COR-L47 (cell line): ENCODE measurements around the gene KCNT1.

Experiments used
- DNase-seq: peaks from one replicate; lab custom pipeline; 2025; lab: John Stamatoyannopoulos, UW

KCNT1 gene

DNA sequence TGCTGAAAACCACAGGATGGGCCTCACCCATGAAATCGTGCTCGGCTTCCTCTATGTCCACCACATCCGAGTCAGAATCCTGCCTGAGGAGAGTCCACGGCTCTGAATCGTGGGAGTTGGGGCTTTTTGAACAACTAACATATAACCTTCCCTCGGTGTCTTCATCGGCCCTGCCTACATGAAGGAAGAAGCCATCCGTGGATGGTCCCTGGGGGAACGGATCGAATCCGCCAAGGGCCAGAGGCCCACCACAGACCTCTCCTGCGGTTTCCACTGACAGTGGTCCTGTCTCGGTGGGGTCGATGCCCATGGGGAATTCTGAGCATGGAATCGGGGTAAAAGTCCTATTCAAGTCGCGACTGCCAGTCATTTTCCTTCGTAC is 120.4 kb downstream of the KCNT1 start:
- DNase-seq = no peak

DNA sequence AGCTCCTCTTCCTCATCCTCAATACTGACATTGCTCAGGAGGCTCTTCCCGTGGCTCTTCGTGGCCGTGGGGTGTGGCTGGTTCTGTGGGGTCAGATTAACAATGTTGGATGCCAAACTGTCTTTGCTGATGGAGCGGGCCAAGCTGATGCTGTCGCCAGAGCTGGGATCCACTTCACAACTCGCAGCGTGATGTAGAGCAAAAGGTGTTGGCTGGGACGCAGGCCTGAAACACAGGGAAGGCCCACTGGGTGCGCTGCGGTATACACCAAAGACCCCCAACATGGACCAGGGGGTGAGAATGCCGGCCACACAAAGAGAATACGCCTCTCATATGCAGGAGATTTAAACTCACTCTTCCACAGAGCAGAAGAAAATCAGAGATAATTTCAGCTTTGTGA is 121.1 kb downstream of the KCNT1 start:
- DNase-seq = no peak

DNA sequence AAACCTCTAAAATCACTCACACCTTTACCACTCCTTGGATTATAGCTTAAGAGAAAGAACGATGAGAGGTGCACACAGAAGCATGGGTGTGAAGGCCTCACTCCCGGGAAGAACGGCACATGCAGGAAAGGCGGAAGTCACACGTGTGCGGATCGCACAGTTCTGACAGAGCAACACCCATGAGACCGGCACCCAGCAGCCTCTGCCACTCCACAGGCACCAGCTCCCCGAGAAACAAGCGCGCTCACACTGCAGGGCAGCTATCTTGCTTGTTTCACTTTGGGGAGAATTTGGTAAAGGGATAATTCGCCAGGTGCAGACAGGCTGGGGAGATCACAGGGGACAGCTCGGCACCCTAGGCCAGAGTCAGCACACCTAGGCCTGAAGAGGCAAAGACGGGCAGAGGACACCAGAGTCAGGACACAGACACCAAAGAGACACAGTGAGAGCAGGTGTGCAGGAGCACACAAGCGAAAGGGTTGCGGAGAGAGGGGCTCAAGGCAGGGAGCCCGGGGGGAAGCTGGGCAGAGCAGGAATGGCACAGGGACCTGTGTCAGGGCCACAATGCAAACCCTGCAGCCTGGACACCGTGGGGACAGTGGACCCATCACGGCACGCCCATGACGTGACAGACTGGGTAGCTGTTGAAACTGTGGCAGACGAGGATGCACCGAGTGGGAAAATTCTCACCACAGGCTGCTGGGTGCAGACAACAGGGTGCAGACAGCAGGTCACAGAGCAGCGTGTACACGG is 123.6 kb downstream of the KCNT1 start:
- DNase-seq = no peak

- no peak for DNase-seq
These were observed 124.2 kb downstream of the KCNT1 start for GRCh38 chr9:135826188-135826545.

- DNase-seq = no peak
These were observed 125.3 kb downstream of the KCNT1 start for GRCh38 chr9:135827301-135827700.

DNA sequence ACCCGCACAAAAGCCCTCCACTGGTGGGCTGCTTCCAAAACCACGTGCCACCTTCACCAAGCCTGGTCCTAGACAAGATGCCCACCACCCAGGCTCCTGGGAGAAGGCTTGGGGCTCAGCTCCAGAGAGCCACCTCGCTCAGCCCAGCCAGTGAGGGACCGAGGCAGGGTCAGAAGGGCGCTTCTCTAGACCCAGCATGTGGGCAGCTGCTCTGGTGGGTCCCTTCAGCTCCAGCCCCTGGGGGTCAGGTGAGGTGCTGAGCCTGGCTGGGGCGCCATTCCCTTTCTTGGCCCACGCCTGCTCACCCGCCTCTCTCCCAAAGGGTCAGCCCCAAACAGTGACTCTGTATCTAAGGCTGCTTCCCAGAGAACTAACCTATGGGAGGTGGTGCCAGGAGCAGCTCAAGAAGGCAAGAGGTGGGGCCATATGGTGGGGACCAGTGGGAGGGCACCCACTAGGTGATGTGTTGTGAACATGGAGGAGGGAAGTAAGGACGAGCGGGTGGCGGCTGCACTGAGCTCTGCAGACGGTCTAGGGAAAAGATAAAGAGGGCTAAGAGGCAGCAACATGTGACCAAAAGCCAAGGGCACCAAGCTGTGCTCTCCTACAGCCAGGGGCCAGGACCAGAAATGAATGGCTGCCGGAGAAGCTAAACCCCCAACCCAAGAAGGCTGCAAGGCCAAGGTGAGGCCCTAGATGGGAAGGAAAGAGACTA is 126.0 kb downstream of the KCNT1 start:
- no peak for DNase-seq

DNA sequence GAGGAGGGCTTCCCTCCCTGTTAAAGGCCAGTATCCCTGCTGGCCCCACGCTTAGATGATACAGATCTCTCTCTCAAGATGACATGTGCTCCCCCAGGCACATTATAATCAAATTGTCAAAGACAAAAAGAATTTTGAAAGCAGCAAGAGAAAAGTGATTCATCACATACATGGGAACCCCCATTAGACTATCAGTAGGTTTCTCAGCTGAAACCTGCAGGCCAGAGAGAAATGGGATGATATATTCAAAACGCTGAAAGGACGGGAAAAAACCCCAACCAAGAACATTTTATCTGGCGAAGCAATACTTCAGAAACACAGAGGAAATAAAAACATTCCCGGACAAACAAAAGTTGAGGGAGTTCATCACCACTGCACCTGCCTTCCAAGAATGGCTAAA is 126.7 kb downstream of the KCNT1 start:
- no peak for DNase-seq

GRCh38 chr9:135830496-135830895 is 128.5 kb downstream of the KCNT1 start:
- DNase-seq = no peak

- DNase-seq = no peak
These were observed 131.9 kb downstream of the KCNT1 start for GRCh38 chr9:135833864-135834263.

GRCh38 chr9:135835131-135835530 is 133.1 kb downstream of the KCNT1 start:
- no peak for DNase-seq

GRCh38 chr9:135839516-135839915 is 137.5 kb downstream of the KCNT1 start:
- no peak for DNase-seq

DNA sequence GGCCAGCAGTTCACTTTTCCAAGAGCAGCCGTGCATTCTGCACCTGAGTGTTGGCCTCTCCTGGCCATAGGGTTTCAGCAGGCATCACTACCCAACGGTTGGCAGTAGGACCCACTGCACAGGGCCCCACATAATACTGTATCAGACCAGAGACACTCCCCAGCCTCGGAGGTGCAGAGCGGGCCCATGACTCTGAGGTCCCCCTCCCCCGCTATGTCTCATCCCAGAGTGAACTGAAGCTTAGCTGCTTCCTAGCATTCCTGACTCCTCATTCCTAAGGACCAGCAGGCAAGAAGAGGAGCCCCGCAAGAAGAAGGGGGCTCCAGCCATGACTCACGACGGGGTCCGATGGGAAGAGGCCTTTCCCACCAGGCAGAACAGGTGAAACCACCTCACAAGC is 138.1 kb downstream of the KCNT1 start:
- no peak for DNase-seq

DNA sequence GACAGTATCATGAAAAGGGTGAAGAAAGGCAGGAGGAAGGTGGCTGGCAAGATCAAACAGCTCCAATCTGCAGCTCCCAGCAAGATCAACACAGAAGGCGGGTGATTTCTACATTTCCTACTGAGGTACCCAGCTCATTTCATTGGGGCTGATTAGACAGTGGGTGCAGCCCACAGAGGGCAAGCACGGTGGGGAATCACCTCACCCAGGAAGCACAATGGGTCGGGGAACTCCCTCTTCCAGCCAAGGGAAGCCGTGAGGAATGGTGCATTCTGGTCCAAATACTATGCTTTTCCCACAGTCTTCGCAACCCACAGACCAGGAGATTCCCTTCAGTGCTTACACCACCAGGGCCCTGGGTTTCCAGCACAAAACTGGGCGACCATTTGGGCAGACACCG is 138.6 kb downstream of the KCNT1 start:
- no peak for DNase-seq
